ENCODE data around the gene PCYOX1L.
"Not testable (repeated sequence)": the region's sequence is repeated elsewhere in the genome, so short reads cannot be mapped to it uniquely, and the experiment has no call there.

Gene PCYOX1L

GRCh38 chr5:149389552-149390495 is 32.0 kb downstream of the PCYOX1L start:
- DNase-seq, result no peak

GRCh38 chr5:149391076-149391475 is 33.2 kb downstream of the PCYOX1L start:
- DNase-seq, result not testable (repeated sequence)

DNA sequence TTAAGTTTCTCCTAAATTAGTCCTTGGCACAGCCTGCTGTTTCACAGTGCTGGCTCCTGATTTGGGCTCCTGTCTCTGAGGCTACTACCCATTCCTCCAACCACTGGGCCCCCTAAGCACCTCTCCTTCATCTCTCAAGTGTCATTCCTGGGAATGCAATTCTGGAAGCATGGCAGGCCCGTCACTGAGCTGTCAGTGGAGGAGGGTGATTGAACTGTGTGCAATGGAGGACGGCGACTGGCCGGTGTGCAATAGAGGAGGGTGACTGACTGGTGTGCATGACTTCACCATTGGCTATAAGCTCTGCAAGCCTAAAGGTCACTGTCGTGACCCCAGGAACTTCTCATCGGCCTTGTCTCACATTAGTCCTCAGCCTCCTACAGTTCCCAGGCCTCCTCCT is 33.7 kb downstream of the PCYOX1L start:
- DNase-seq, result no peak

GRCh38 chr5:149392718-149393117 is 34.9 kb downstream of the PCYOX1L start:
- no peak for DNase-seq

DNA sequence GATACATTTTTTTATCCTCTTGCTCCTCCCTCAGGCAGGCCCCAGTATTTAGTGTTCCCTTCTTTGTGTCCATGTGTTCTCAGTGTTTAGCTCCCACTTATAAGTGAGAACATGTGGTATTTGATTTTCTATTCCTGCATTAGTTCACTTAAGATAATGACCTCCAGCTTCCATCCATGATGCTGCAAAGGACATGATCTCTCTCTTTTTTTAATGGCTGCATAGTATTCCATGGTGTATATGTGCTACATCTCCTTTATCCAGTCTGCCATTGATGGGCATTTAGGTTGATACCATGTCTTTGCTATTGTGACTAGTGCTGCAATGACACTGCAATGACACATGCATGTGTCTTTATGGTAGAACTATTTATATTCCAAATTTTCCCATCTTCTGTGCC is 37.1 kb downstream of the PCYOX1L start:
- not testable (repeated sequence) for DNase-seq

- DNase-seq, result no peak
Measured at GRCh38 chr5:149397530-149397929, 39.7 kb downstream of the PCYOX1L start.

DNA sequence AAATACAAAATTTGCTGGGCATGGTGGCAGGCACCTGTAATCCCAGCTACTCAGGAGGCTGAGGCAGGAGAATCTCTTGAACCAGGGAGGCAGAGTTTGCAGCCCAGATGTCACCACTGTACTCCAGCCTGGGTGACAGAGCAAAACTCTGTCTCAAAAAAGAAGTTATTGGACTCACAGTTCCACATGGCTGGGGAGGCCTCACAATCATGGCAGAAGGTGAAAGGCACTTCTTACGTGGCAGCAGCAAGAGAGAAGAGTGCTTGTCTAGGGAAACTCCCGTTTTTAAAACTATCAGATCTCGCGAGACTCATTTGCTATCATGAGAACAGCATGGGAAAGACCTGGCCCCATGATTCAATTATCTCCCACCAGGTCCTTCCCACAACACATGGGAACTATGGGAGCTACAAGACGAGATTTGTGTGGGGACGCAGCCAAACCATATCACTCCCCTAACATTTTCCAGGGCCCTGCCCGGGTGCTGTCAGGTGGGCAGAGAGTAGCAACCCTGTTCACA is 41.0 kb downstream of the PCYOX1L start:
- not testable (repeated sequence) for DNase-seq

- DNase-seq, result no peak
Measured at GRCh38 chr5:149399775-149400174, 41.9 kb downstream of the PCYOX1L start.

GRCh38 chr5:149400304-149400703 is 42.5 kb downstream of the PCYOX1L start:
- no peak for DNase-seq

DNA sequence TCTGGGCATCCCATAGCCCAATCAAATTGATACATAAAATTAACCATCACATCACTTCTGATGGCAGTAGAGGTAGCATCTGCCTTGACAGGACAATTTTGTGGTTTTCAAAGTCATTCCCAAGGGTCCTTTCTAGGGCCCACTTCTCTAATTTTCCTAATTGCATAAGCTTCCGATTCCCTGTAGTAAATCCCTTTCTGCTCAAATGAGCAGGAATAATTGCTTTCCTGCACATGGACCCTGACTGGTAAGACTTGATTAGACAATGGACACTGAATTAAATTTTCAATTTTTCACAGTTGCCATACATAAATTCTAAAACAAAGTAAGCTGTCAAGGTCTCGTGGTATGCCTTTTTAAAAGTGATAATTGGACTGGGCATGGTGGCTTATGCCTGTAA is 43.2 kb downstream of the PCYOX1L start:
- no peak for DNase-seq

DNA sequence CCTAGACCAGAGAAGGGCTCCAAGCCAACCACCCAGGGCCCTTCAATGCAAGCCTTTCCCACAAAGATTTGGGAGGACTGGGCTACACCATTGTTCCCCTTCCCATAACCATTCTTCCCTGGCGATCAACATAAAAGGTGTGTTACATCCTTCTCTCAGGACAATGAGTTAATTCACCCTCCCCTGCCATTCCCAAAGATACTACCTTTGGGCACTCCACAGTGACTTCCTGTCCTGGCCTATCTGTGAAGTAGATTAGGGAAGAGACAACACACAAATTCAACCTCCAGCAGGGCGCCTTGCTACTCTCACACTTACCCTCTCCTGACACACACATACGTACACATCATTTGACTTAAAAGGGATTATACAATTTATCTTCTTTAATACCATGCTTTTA is 44.4 kb downstream of the PCYOX1L start:
- DNase-seq, result no peak

DNA sequence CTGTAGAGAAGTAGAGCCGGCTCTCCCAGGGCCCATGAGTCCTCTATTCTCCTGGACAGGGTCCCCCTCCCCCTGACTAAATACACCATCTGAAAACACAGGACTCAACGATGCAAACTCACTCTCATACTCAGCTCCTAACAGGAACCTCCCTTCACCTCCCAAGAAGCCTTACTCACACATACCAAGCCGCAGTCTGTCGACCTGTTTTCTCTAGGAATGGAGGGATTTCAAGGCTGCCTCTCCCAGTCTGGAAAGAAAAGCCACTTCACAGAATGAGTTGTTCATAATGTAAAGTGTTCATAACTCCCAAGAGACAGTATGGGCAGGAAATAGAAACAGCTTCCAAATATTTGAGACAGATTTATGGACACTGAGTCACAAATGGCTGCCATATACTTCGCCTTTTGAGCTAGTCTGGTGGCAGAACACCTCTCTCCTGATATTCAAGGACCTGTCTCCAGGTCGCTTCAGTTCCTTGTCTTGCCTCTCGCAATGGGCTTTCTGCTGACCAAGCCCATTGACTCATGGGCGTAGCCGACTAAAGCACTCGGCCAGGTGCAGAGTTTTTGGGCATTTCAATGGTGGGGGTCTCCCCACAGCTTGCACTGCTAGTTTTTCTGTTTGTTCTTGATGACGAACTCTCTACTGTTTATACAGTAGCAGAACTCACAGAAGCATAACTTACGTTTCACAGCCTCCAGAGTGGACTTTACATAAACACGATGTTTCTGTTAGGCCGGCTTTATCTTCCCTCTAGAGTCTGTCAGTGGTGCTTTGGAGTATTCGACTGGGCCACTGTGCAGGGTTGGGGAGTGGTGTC is 46.3 kb downstream of the PCYOX1L start:
- no peak for DNase-seq

GRCh38 chr5:149404746-149405549 is 47.1 kb downstream of the PCYOX1L start:
- DNase-seq, result no peak

GRCh38 chr5:149405550-149406202 is 47.8 kb downstream of the PCYOX1L start:
- no peak for DNase-seq

GRCh38 chr5:149406203-149406978 is 48.5 kb downstream of the PCYOX1L start:
- no peak for DNase-seq

- DNase-seq, result no peak
Measured at GRCh38 chr5:149406979-149407306, 49.1 kb downstream of the PCYOX1L start.

DNA sequence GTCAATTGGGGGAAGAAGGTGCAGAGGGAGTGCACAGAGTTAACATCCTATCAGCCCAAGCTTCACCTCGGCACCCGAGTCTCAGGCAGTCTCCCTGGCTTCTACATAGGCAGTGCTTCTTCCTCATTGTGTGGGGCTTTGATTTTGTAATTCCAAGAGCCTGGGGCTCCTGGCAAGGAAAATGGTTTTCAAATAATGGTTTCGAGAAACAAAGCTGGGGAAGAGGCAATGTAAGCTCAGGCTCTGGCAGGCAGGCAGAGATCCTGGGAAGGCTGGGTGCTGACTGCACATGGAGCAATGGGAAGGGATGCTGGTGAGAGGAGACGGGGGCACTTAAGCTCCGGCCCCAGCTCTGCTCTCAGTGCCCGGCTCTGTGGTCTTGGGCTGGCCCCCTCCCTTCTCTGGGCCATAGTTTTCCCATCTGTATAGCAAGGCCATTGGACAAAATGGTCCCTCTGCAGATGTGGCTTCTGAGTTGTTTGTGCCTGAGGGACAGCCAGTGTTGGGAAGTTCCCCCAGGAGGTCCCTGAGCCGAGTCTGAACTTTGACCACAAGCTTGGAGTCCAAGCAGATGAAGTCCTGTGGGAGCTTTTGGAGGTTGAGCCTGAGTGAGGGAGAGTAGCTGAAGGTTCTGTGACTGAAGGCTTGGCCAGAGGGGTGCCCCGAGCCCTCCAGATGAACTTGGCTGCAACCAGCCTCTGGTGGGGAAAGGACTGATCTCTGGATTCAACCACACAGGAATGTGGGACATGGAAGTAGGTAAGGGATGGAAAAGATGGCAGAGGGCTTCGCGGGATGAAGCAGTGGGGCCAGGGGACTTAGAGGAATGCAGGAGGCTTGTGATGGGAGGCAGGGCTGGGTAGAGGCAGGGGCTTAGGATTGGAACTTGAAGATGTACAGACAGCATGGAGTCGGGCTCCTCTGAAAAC is 49.7 kb downstream of the PCYOX1L start:
- DNase-seq, result no peak

DNA sequence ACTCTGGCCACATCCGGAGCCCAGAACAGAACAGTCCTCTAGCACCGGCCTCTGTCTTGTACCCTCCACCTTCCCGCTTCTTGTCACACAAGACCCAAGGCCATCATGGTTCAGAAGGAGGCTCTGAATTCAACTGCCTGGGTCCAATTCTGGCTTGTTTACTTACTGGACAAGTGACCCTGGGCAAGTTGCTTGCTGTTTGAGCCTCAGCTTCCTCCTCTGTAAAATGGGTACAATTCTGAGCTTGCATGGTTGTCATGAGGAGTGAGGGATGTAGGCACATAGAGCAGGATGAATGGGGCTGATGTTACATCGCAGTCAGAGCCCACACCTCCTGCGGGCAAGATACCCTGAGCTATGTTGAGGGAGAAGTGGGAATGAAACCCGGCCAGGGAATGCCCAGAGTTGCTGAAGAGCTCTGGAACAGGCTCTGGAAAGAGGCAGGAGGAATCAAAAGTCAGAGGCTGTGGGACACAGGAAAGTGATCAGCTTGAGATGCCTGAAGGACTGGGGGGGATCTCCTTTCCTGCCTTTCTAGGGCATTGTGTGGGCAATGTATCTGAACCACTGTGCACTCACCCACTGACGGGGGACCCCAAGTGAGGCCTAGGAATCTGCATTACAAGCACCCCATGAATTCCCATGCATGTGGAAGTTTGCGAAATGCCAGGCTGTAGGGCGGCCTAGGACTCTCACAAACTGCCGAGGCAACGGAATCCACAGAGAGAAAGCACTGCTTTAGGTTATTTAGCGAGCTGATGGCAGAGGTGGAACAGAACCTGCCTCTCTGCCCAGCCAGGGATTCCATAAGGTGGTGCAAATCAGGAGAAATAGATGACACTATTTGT is 50.6 kb downstream of the PCYOX1L start:
- DNase-seq, result no peak

- no peak for DNase-seq
Measured at GRCh38 chr5:149409268-149409948, 51.6 kb downstream of the PCYOX1L start.
